ENCODE results near the gene CCDC51. TPM values are rescaled to one million over a fixed set of nuclear protein-coding genes. Genes with fewer than 3 reads are reported as not detected.
A peak's percentile ranks its signal among the peaks of the same experiment; 100 is the strongest.

CCDC51 gene
- total RNA-seq, 1 experiment from 2014 or later: 59.5 TPM

DNA sequence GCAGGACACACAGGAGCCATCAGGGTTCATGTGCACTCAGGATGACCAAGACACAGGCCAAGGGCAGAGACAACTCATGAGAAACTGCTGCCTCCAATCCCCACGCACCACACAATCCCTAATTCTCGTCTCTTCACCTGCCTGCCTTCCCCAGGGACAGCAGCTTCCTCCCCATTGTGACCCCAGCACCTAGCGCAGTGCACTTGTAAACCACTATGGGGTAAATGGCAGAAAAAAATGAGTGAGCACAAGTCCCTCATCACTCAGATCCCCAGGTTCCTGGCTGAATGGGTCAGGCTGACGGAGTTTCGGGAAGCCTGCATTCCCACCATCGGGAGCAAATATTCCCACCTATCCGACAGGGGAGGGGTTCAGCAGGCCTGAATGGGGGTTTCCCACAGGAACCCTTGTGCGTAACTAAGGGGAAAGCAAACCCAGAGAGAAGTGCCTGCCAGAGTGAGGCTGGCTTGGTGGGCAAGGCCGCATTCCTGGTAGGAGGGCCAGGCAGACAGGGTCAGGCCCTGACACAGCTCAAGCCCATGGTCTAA is 28.8 kb downstream of the CCDC51 start:
- no peaks in the 10 kb centered on the region for H3K9me3 ChIP-seq
- no peaks in the 10 kb centered on the region for H3K27me3 ChIP-seq (replicated peaks; ENCODE audit: control insufficient read depth, insufficient read depth, low read length)
- peaks cover 5% of the 10 kb centered on the region for H3K4me1 Mint-ChIP-seq (ENCODE audit: low read depth, unreplicated experiment)
- peak in 1 of 2 experiments; percentile 29 for DNase-seq
- H3K36me3 Mint-ChIP-seq (ENCODE audit: insufficient read depth, unreplicated experiment): peaks cover 89% of the 10 kb centered on the region
- H3K36me3 ChIP-seq (ENCODE audit: control insufficient read depth, insufficient read depth, low read length): peaks cover 21% of the 10 kb centered on the region
- TF ChIP-seq, protein P1, sequence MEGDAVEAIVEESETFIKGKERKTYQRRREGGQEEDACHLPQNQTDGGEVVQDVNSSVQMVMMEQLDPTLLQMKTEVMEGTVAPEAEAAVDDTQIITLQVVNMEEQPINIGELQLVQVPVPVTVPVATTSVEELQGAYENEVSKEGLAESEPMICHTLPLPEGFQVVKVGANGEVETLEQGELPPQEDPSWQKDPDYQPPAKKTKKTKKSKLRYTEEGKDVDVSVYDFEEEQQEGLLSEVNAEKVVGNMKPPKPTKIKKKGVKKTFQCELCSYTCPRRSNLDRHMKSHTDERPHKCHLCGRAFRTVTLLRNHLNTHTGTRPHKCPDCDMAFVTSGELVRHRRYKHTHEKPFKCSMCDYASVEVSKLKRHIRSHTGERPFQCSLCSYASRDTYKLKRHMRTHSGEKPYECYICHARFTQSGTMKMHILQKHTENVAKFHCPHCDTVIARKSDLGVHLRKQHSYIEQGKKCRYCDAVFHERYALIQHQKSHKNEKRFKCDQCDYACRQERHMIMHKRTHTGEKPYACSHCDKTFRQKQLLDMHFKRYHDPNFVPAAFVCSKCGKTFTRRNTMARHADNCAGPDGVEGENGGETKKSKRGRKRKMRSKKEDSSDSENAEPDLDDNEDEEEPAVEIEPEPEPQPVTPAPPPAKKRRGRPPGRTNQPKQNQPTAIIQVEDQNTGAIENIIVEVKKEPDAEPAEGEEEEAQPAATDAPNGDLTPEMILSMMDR (IDR thresholded peaks at IDR 0.05; ENCODE audit: insufficient read depth in 1 of 2, low read depth in 1 of 2, low read length in 1 of 2, severe bottlenecking in 1 of 2, unreplicated experiment in 1 of 2): no peak
- H3K4me3 ChIP-seq (ENCODE audit: low read depth, low read length): no peak overlapping the region
- H3K4me1 ChIP-seq: no peaks in the 10 kb centered on the region
- intact Hi-C loops (cut with micrococcal nuclease; ENCODE audit: unreplicated experiment): no loop called here
- no peaks in the 10 kb centered on the region for H3K9me3 Mint-ChIP-seq (ENCODE audit: unreplicated experiment)
- H3K4me3 Mint-ChIP-seq (ENCODE audit: unreplicated experiment): no peak overlapping the region
- H3K27ac Mint-ChIP-seq (ENCODE audit: unreplicated experiment): no peak overlapping the region
- no peaks in the 10 kb centered on the region for H3K27me3 Mint-ChIP-seq (ENCODE audit: insufficient read depth, unreplicated experiment)
- ChIA-PET POLR2A (no interaction called here), CTCF (interaction anchor here (1.2 to 2.5 kb wide), 2 partner anchors 10 to 25 kb away, joined by 3 to 22 read pairs; no protein-coding TSS in a partner anchor)
- no TSS peak for BruUV-seq (replicated peaks)

DNA sequence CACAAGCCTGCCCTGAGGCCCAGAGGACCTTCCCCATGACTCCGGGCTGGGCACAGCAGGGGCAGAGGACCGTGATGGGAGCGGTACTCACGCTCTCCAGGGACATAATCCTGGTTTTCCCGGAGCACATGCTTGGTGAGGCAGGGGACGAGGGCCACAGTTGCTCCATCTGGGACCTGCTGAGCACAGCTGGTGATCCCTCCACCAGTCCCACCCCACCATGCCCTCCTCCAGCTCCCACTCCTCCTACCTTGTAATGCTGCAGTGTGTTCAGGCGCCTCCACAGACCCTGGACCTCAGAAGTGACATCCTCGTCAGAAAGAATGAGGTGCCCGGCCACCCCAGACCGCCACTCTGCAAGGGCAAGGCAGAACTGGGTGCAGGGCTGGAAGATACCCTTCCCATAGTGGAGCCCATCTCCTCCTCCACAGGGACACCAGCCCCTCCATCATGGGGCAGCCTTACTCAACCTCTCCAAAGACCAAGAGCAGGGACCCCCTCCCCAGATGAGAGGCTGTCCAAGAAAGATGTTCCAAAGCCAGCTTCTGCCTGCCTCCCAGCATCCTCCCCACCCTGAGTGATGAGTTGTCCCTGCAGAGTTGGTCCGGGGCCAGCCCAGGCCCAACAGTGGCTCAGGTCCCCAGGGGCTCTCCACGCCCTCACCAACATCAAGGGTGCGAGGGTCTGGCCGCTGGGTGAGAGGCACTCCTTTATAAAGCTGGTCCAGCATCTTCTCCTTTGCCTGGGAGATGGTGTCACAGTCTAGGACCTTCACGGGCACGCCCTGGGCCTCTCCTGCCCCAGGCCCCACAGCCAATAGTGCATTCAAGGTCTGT is 29.5 kb downstream of the CCDC51 start:
- H3K36me3 Mint-ChIP-seq (ENCODE audit: insufficient read depth, unreplicated experiment): peaks cover 89% of the 10 kb centered on the region
- H3K4me3 ChIP-seq (ENCODE audit: low read depth, low read length): no peak overlapping the region

More for the DNA sequence above, 29.5 kb downstream of the CCDC51 start:
- no peaks in the 10 kb centered on the region for H3K4me1 ChIP-seq
- Mint-ChIP-seq H3K27ac (ENCODE audit: unreplicated experiment) (no peak overlapping the region), H3K9me3 (ENCODE audit: unreplicated experiment) (no peaks in the 10 kb centered on the region), H3K4me1 (ENCODE audit: low read depth, unreplicated experiment) (peaks cover 5% of the 10 kb centered on the region), H3K27me3 (ENCODE audit: insufficient read depth, unreplicated experiment) (no peaks in the 10 kb centered on the region), H3K4me3 (ENCODE audit: unreplicated experiment) (no peak overlapping the region)
- ChIA-PET CTCF (interaction anchor here (1.2 to 12.8 kb wide), 2 partner anchors 9 to 24 kb away, joined by 3 to 405 read pairs; no protein-coding TSS in a partner anchor), POLR2A (interaction anchor here (0.6 kb wide), 1 partner anchor 68 kb away, joined by 5 read pairs; no protein-coding TSS in a partner anchor)
- no peaks in the 10 kb centered on the region for H3K27me3 ChIP-seq (replicated peaks; ENCODE audit: control insufficient read depth, insufficient read depth, low read length)
- TF ChIP-seq, protein P1 (IDR thresholded peaks at IDR 0.05; ENCODE audit: insufficient read depth in 1 of 2, low read depth in 1 of 2, low read length in 1 of 2, severe bottlenecking in 1 of 2, unreplicated experiment in 1 of 2): no peak
- intact Hi-C loops (cut with micrococcal nuclease; ENCODE audit: unreplicated experiment): no loop called here
- no TSS peak for BruUV-seq (replicated peaks)
- peak in 1 of 2 experiments; percentile 26 for DNase-seq
- no peaks in the 10 kb centered on the region for H3K9me3 ChIP-seq
- peaks cover 21% of the 10 kb centered on the region for H3K36me3 ChIP-seq (ENCODE audit: control insufficient read depth, insufficient read depth, low read length)
